ENCODE measurements around the gene ATG16L2.

DNA sequence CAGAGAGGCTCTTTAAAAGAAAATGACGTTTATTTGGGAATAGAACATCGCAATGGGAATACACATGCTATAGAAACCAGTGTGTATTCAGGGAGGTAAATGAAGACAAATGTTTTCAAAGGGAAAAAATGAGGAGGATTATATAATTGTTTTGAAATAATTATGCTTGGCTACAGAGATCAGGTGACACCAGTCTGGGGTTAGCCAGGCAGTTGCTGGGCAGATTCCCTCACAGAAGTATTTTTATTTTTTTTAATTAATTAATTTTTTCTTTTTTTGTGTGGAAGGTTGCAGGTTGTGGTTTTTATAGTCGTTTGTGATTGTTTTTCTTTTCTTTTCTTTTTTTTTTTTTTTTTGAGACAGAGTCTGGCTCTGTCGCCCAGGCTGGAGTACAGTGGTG is 14.8 kb upstream of the ATG16L2 start:
- TF ChIP-seq, protein P1, sequence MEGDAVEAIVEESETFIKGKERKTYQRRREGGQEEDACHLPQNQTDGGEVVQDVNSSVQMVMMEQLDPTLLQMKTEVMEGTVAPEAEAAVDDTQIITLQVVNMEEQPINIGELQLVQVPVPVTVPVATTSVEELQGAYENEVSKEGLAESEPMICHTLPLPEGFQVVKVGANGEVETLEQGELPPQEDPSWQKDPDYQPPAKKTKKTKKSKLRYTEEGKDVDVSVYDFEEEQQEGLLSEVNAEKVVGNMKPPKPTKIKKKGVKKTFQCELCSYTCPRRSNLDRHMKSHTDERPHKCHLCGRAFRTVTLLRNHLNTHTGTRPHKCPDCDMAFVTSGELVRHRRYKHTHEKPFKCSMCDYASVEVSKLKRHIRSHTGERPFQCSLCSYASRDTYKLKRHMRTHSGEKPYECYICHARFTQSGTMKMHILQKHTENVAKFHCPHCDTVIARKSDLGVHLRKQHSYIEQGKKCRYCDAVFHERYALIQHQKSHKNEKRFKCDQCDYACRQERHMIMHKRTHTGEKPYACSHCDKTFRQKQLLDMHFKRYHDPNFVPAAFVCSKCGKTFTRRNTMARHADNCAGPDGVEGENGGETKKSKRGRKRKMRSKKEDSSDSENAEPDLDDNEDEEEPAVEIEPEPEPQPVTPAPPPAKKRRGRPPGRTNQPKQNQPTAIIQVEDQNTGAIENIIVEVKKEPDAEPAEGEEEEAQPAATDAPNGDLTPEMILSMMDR (IDR thresholded peaks at IDR 0.05; ENCODE audit: low read depth, low read length, poor library complexity, severe bottlenecking) = no peak
- TF ChIP-seq EZH2phosphoT487 (IDR thresholded peaks at IDR 0.05; ENCODE audit: borderline replicate concordance, low read length) = no peak

Measured in DOHH2 (cell line).